ENCODE measurements around the gene ORC4. TPM values are rescaled to one million over a fixed set of nuclear protein-coding genes. Genes with fewer than 3 reads are reported as not detected.

Gene ORC4
- total RNA-seq, 2 donors from 2014 or later, result 57.8 to 61.0 TPM

DNA sequence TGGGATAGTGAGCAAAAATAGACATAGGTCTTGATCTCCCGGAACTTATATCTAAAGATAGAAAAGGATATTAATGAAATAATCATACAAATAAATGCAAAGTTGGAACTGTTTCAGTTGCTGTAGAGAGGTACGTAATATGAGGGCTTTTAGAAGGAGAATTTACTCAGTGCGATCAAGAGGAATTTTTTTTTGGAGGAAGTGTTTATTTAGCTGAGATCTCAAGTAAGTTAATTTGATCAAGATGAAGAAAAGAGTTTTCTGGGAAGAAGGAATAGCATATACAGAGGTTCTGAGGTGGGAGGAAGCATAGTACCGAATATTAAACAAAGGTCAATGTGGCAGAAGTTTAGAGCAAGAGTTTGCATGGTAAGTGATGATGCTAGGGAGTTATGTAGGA is 11.7 kb upstream of the ORC4 start:
- Mint-ChIP-seq H3K36me3 (ENCODE audit: low read depth) (no peaks in the 10 kb centered on the region), H3K4me3 (no peak overlapping the region), H3K9me3 (no peaks in the 10 kb centered on the region), H3K4me1 (peaks cover 8% of the 10 kb centered on the region), H3K27me3 (ENCODE audit: insufficient read depth) (no peaks in the 10 kb centered on the region), H3K27ac (no peak overlapping the region)
- no peak overlapping the region for H3K4me3 ChIP-seq (ENCODE audit: low read length)
- no peaks in the 10 kb centered on the region for H3K27me3 ChIP-seq (ENCODE audit: control insufficient read depth, insufficient read depth, low read length, poor library complexity, severe bottlenecking)
- DNase-seq, result no peak
- WGBS, 2 experiments (ENCODE audit: insufficient coverage in 1 of 2, insufficient read length in 1 of 2), result 93 to 100% methylated on average over 2 to 4 of the region's 4 CpGs
- H3K9ac ChIP-seq (ENCODE audit: extremely low read depth, low read length, poor library complexity, severe bottlenecking), result no peak overlapping the region
- H3K27ac ChIP-seq (ENCODE audit: low read depth, low read length), result no peak overlapping the region
- TF ChIP-seq, protein P1, sequence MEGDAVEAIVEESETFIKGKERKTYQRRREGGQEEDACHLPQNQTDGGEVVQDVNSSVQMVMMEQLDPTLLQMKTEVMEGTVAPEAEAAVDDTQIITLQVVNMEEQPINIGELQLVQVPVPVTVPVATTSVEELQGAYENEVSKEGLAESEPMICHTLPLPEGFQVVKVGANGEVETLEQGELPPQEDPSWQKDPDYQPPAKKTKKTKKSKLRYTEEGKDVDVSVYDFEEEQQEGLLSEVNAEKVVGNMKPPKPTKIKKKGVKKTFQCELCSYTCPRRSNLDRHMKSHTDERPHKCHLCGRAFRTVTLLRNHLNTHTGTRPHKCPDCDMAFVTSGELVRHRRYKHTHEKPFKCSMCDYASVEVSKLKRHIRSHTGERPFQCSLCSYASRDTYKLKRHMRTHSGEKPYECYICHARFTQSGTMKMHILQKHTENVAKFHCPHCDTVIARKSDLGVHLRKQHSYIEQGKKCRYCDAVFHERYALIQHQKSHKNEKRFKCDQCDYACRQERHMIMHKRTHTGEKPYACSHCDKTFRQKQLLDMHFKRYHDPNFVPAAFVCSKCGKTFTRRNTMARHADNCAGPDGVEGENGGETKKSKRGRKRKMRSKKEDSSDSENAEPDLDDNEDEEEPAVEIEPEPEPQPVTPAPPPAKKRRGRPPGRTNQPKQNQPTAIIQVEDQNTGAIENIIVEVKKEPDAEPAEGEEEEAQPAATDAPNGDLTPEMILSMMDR (conservative IDR thresholded peaks at IDR 0.05), result no peak
- no peaks in the 10 kb centered on the region for H3K4me1 ChIP-seq (ENCODE audit: control insufficient read depth, insufficient read depth, low read length)
- H3K9me3 ChIP-seq (ENCODE audit: control insufficient read depth, low read length), result no peaks in the 10 kb centered on the region
- no peaks in the 10 kb centered on the region for H3K36me3 ChIP-seq (ENCODE audit: control insufficient read depth, insufficient read depth, low read length)

DNA sequence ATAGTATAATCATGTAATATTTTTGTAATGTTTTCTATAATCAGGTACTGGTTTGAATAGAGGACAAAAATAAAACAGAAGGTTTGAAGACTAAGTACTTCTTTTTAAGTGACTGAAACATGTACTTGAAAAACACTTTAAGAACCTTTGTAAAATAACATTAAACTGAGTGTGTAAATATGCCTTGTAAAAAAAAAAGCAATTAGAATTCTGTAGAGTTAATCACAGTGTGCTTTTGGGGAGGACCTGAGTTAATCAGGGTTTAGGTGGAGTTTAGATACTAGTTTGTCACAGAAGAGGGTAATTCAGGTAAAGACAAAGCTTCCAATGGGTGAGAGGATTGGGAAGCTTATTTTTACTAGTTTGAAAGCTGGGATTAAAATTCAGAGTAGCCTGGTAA is 10.6 kb upstream of the ORC4 start:
- Histone ChIP-seq H3K27ac (ENCODE audit: low read depth, low read length) (no peak overlapping the region), H3K4me3 (ENCODE audit: low read length) (no peak overlapping the region), H3K9ac (ENCODE audit: extremely low read depth, low read length, poor library complexity, severe bottlenecking) (no peak overlapping the region), H3K36me3 (ENCODE audit: control insufficient read depth, insufficient read depth, low read length) (no peaks in the 10 kb centered on the region), H3K4me1 (ENCODE audit: control insufficient read depth, insufficient read depth, low read length) (no peaks in the 10 kb centered on the region), H3K9me3 (ENCODE audit: control insufficient read depth, low read length) (no peaks in the 10 kb centered on the region), H3K27me3 (ENCODE audit: control insufficient read depth, insufficient read depth, low read length, poor library complexity, severe bottlenecking) (no peaks in the 10 kb centered on the region)
- no peaks in the 10 kb centered on the region for H3K36me3 Mint-ChIP-seq (ENCODE audit: low read depth)
- no peaks in the 10 kb centered on the region for H3K27me3 Mint-ChIP-seq (ENCODE audit: insufficient read depth)
- TF ChIP-seq, protein P1 (conservative IDR thresholded peaks at IDR 0.05), result no peak
- H3K4me1 Mint-ChIP-seq, result peaks cover 8% of the 10 kb centered on the region
- no peaks in the 10 kb centered on the region for H3K9me3 Mint-ChIP-seq
- peak overlapping the region; percentile 61 for H3K27ac Mint-ChIP-seq
- DNase-seq, result no peak
- H3K4me3 Mint-ChIP-seq, result no peak overlapping the region

DNA sequence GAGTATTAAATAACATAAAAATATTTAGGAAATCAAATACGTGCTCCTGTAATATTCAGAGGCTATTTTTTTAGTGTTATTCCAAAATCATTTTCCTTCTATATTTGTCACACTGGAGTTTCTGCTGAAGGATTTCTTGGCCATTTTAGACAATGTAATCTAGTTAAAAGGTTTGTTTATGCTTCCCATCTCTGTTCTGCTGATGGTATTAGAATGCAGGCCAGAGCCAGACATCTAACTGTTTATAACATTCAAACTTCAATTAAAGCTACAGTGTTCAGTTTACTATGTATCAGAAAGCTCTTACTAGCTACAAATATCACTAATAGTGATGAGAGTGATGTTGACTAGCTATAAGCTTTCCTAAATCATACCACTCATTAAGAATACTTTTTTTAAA is 8.2 kb upstream of the ORC4 start:
- Mint-ChIP-seq H3K27me3 (ENCODE audit: insufficient read depth) (no peaks in the 10 kb centered on the region), H3K27ac (no peak overlapping the region), H3K4me1 (peaks cover 10% of the 10 kb centered on the region), H3K36me3 (ENCODE audit: low read depth) (no peaks in the 10 kb centered on the region), H3K4me3 (no peak overlapping the region), H3K9me3 (no peaks in the 10 kb centered on the region)
- TF ChIP-seq, protein P1 (conservative IDR thresholded peaks at IDR 0.05), result no peak
- 100% methylated on average over 1 of the region's 1 CpG; no CpG with 5 or more reads in 1 of the 2 experiments for WGBS, 2 experiments (ENCODE audit: insufficient coverage in 1 of 2, insufficient read length in 1 of 2)
- no peak overlapping the region for H3K27ac ChIP-seq (ENCODE audit: low read depth, low read length)
- DNase-seq, result no peak
- no peak overlapping the region for H3K4me3 ChIP-seq (ENCODE audit: low read length)
- H3K9me3 ChIP-seq (ENCODE audit: control insufficient read depth, low read length), result no peaks in the 10 kb centered on the region
- no peak overlapping the region for H3K9ac ChIP-seq (ENCODE audit: extremely low read depth, low read length, poor library complexity, severe bottlenecking)
- no peaks in the 10 kb centered on the region for H3K36me3 ChIP-seq (ENCODE audit: control insufficient read depth, insufficient read depth, low read length)
- no peaks in the 10 kb centered on the region for H3K27me3 ChIP-seq (ENCODE audit: control insufficient read depth, insufficient read depth, low read length, poor library complexity, severe bottlenecking)
- no peaks in the 10 kb centered on the region for H3K4me1 ChIP-seq (ENCODE audit: control insufficient read depth, insufficient read depth, low read length)

Measured in endodermal cell (in vitro differentiated cells).